ENCODE data around the gene TFDP2. TPM values are rescaled to one million over a fixed set of nuclear protein-coding genes. Genes with fewer than 3 reads are reported as not detected.

The TFDP2 gene
- total RNA-seq, 4 donors from 2014 or later, result 21.6 to 58.7 (median 44.1) TPM

- H3K36me3 ChIP-seq, result peaks cover 18% of the 10 kb centered on the region
- peaks cover 28% of the 10 kb centered on the region for H3K4me1 ChIP-seq
- WGBS, result 86% methylated on average over 4 of the region's 4 CpGs
- H3K4me3 ChIP-seq, result no peak overlapping the region
- TF ChIP-seq, protein P1, sequence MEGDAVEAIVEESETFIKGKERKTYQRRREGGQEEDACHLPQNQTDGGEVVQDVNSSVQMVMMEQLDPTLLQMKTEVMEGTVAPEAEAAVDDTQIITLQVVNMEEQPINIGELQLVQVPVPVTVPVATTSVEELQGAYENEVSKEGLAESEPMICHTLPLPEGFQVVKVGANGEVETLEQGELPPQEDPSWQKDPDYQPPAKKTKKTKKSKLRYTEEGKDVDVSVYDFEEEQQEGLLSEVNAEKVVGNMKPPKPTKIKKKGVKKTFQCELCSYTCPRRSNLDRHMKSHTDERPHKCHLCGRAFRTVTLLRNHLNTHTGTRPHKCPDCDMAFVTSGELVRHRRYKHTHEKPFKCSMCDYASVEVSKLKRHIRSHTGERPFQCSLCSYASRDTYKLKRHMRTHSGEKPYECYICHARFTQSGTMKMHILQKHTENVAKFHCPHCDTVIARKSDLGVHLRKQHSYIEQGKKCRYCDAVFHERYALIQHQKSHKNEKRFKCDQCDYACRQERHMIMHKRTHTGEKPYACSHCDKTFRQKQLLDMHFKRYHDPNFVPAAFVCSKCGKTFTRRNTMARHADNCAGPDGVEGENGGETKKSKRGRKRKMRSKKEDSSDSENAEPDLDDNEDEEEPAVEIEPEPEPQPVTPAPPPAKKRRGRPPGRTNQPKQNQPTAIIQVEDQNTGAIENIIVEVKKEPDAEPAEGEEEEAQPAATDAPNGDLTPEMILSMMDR (IDR thresholded peaks at IDR 0.05), result no peak
- TF ChIP-seq POLR2A (IDR thresholded peaks at IDR 0.05) (no peak), POLR2AphosphoS5 (IDR thresholded peaks at IDR 0.05) (no peak), EP300 (IDR thresholded peaks at IDR 0.05) (no peak)
- DNase-seq (ENCODE audit: low spot score in 2 of 2), result no peak
- no peaks in the 10 kb centered on the region for H3K9me3 ChIP-seq
- H3K27ac ChIP-seq, result no peak overlapping the region
- H3K27me3 ChIP-seq, result no peaks in the 10 kb centered on the region
Measured at GRCh38 chr3:141950572-141951493, 198.5 kb downstream of the TFDP2 start.

GRCh38 chr3:141949972-141950371 is 199.4 kb downstream of the TFDP2 start:
- H3K27ac ChIP-seq, result no peak overlapping the region

GRCh38 chr3:141949399-141949798 is 199.9 kb downstream of the TFDP2 start:
- Histone ChIP-seq H3K27ac (no peak overlapping the region), H3K4me3 (no peak overlapping the region), H3K27me3 (no peaks in the 10 kb centered on the region), H3K36me3 (peaks cover 18% of the 10 kb centered on the region), H3K4me1 (peaks cover 19% of the 10 kb centered on the region), H3K9me3 (no peaks in the 10 kb centered on the region)
- TF ChIP-seq POLR2A (IDR thresholded peaks at IDR 0.05), result no peak
- no peak for TF ChIP-seq EP300 (IDR thresholded peaks at IDR 0.05)
- TF ChIP-seq, protein P1 (IDR thresholded peaks at IDR 0.05), result no peak
- TF ChIP-seq POLR2AphosphoS5 (IDR thresholded peaks at IDR 0.05), result no peak
- no peak for DNase-seq (ENCODE audit: low spot score in 2 of 2)
- WGBS, result 96% methylated on average over 10 of the region's 10 CpGs

More at GRCh38 chr3:141949972-141950371, 199.4 kb downstream of the TFDP2 start:
- peaks cover 19% of the 10 kb centered on the region for H3K4me1 ChIP-seq
- no peak overlapping the region for H3K4me3 ChIP-seq
- H3K9me3 ChIP-seq, result no peaks in the 10 kb centered on the region
- no peaks in the 10 kb centered on the region for H3K27me3 ChIP-seq
- TF ChIP-seq, protein P1 (IDR thresholded peaks at IDR 0.05), result no peak
- TF ChIP-seq EP300 (IDR thresholded peaks at IDR 0.05), result no peak
- no peak for TF ChIP-seq POLR2A (IDR thresholded peaks at IDR 0.05)
- TF ChIP-seq POLR2AphosphoS5 (IDR thresholded peaks at IDR 0.05), result no peak
- WGBS, result 96% methylated on average over 6 of the region's 6 CpGs
- H3K36me3 ChIP-seq, result peaks cover 18% of the 10 kb centered on the region
- no peak for DNase-seq (ENCODE audit: low spot score in 2 of 2)

DNA sequence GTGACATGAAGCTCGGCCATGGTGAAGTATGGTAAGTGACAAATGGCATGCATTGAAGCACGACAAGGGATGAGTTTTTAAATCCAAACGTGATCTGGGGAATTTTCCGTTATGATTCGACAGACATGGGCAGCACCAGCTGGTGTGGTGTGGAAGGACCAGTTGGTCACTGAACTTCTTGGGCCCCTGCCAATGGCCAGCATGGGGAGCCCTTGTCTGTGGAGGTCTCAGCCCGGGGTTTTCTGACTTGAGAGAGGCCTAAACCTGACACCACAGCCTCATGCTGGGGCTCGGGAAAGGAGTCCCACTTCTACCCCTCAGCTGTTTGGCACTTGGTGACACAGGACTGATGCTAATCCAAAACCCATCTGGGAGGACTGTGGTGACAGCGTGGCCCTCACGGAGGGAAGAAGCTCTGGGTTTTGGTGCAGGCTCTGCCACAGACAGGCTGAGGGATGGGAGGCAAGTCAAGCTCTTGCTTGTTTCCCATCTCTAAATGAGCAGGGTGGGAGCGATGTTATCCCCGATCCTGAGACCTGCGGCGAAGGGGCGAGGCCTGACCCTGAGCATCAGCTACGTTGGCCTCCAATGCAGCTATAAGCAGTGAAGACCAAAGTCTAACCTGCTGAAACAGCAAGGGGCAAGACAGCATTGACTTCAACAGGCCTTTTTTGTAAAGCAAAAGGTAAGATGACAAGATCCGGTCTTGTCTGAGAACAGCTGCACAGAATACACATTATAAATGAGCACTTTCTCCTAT is 203.4 kb downstream of the TFDP2 start:
- WGBS, result 86% methylated on average over 14 of the region's 16 CpGs
- Histone ChIP-seq H3K27me3 (no peaks in the 10 kb centered on the region), H3K36me3 (peaks cover 5% of the 10 kb centered on the region), H3K9me3 (no peaks in the 10 kb centered on the region), H3K4me1 (peaks cover 12% of the 10 kb centered on the region), H3K4me3 (no peak overlapping the region), H3K27ac (no peak overlapping the region)
- DNase-seq (ENCODE audit: low spot score in 2 of 2), result peak in 1 of 2 donors; percentile 66
- TF ChIP-seq, protein P1 (IDR thresholded peaks at IDR 0.05), result no peak
- no peak for TF ChIP-seq POLR2AphosphoS5 (IDR thresholded peaks at IDR 0.05)
- TF ChIP-seq EP300 (IDR thresholded peaks at IDR 0.05), result no peak
- TF ChIP-seq POLR2A (IDR thresholded peaks at IDR 0.05), result no peak

- Histone ChIP-seq H3K36me3 (no peaks in the 10 kb centered on the region), H3K9me3 (no peaks in the 10 kb centered on the region), H3K27ac (no peak overlapping the region), H3K4me1 (peaks cover 26% of the 10 kb centered on the region), H3K4me3 (no peak overlapping the region), H3K27me3 (no peaks in the 10 kb centered on the region)
- WGBS, result 86% methylated on average over 8 of the region's 8 CpGs
- peak in 1 of 2 donors; percentile 20 for DNase-seq (ENCODE audit: low spot score in 2 of 2)
- TF ChIP-seq, protein P1 (IDR thresholded peaks at IDR 0.05), result no peak
- no peak for TF ChIP-seq POLR2AphosphoS5 (IDR thresholded peaks at IDR 0.05)
- TF ChIP-seq POLR2A (IDR thresholded peaks at IDR 0.05), result no peak
- TF ChIP-seq EP300 (IDR thresholded peaks at IDR 0.05), result no peak
Measured at GRCh38 chr3:141942006-141942405, 207.3 kb downstream of the TFDP2 start.

Data from suprapubic skin (tissue), 4 donors.